Measurements from ENCODE around the gene CRISP3. TPM values are rescaled to one million over a fixed set of nuclear protein-coding genes. Genes with fewer than 3 reads are reported as not detected.

Gene CRISP3
- total RNA-seq, 1 experiment from 2014 or later, result 0.79 TPM

DNA sequence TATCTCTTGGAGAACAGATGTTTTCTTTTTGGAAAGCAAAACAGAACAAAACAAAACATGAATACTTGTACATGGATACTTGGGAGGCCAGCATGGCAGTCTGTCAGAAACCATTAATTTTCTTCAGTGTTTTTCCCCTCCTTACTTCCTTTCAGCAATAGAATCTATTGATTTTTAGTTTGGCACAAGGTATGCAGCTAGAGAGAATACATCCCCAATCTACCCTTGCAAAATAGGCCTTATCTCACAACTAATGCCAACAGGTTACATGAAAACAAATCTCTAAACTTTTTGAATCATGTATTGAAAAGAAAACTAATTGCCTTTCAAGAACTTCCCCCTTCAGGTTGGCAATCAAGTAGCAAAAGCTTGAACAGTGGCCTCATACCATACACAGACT, 40.1 kb upstream of the CRISP3 start:
- Histone ChIP-seq H3K79me2 (ENCODE audit: low read depth) (no peaks in the 10 kb centered on the region), H3K27ac (no peak overlapping the region), H3K27me3 (ENCODE audit: insufficient read depth, low read depth) (no peaks in the 10 kb centered on the region), H3K9me3 (ENCODE audit: insufficient read depth, low read depth) (no peaks in the 10 kb centered on the region), H3K36me3 (ENCODE audit: low read depth) (no peaks in the 10 kb centered on the region), H3K4me2 (no peak overlapping the region), H3F3A (ENCODE audit: insufficient read depth, low read depth) (no peaks in the 10 kb centered on the region), H3K4me3 (no peak overlapping the region), H4K20me1 (ENCODE audit: insufficient read depth) (no peaks in the 10 kb centered on the region), H3K4me1 (replicated peaks; ENCODE audit: insufficient read depth) (no peaks in the 10 kb centered on the region), H3K9me2 (ENCODE audit: insufficient read depth) (peaks cover 4% of the 10 kb centered on the region; the same call in 1 of the 2 replicates), H2AFZ (no peak overlapping the region)
- no TSS peak for BruUV-seq (replicated peaks)
- TF ChIP-seq EZH2 (IDR thresholded peaks at IDR 0.05; ENCODE audit: low read depth), result no peak
- ChIA-PET POLR2A (ENCODE audit: unreplicated experiment) (no interaction called here), CTCF (no interaction called here)
- intact Hi-C loops (cut with micrococcal nuclease; ENCODE audit: unreplicated experiment), result no loop called here
- no peak for DNase-seq

DNA sequence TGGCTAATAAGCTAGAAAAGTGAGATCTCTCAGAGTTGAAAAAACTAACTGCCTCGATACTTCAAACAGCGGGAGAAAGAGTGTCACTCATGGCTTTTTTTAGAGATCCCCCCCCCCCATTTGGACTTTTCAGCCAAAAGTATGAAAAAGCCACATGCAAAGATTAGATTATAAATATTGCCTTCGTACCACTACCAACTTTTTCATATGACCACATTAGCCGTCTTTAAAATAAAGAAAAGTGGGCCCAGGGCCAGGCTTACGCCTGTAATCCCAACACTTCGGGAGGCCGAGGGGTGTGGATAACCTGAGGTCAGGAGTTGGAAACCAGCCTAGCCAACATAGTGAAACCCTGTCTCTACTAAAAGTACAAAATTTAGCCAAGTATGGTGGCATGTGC, 38.5 kb upstream of the CRISP3 start:
- intact Hi-C loops (cut with micrococcal nuclease; ENCODE audit: unreplicated experiment), result no loop called here
- no TSS peak for BruUV-seq (replicated peaks)

DNA sequence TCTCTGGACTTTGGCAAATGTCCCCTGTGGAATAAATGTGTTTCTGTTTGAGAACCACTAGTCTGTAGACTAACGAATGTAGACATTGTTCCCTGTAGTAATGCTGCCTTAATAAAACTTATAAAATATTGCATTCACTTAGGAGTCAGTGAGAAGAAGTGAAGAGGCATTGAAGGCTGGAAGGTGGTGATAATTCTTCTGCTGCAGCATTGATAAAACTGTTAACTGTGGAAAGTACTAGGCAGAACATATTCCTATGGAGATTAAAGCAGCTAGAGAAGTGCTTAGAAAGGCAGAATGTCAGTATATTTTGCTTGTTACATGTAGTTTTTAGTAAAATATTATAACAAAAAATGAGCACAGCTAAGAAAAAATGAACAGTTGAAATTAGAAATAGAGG, 38.1 kb upstream of the CRISP3 start:
- Histone ChIP-seq H3K79me2 (ENCODE audit: low read depth) (no peaks in the 10 kb centered on the region), H3K27me3 (ENCODE audit: insufficient read depth, low read depth) (no peaks in the 10 kb centered on the region), H3K36me3 (ENCODE audit: low read depth) (no peaks in the 10 kb centered on the region), H3K4me1 (replicated peaks; ENCODE audit: insufficient read depth) (no peaks in the 10 kb centered on the region), H2AFZ (no peak overlapping the region), H3K4me2 (no peak overlapping the region), H4K20me1 (ENCODE audit: insufficient read depth) (no peaks in the 10 kb centered on the region), H3K4me3 (no peak overlapping the region), H3K9me3 (ENCODE audit: insufficient read depth, low read depth) (no peaks in the 10 kb centered on the region), H3K9me2 (ENCODE audit: insufficient read depth) (no peaks in the 10 kb centered on the region), H3F3A (ENCODE audit: insufficient read depth, low read depth) (no peaks in the 10 kb centered on the region), H3K27ac (no peak overlapping the region)
- ChIA-PET CTCF (no interaction called here), POLR2A (ENCODE audit: unreplicated experiment) (no interaction called here)
- BruUV-seq (replicated peaks), result no TSS peak
- intact Hi-C loops (cut with micrococcal nuclease; ENCODE audit: unreplicated experiment), result no loop called here
- DNase-seq, result no peak
- TF ChIP-seq, protein P1, sequence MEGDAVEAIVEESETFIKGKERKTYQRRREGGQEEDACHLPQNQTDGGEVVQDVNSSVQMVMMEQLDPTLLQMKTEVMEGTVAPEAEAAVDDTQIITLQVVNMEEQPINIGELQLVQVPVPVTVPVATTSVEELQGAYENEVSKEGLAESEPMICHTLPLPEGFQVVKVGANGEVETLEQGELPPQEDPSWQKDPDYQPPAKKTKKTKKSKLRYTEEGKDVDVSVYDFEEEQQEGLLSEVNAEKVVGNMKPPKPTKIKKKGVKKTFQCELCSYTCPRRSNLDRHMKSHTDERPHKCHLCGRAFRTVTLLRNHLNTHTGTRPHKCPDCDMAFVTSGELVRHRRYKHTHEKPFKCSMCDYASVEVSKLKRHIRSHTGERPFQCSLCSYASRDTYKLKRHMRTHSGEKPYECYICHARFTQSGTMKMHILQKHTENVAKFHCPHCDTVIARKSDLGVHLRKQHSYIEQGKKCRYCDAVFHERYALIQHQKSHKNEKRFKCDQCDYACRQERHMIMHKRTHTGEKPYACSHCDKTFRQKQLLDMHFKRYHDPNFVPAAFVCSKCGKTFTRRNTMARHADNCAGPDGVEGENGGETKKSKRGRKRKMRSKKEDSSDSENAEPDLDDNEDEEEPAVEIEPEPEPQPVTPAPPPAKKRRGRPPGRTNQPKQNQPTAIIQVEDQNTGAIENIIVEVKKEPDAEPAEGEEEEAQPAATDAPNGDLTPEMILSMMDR (conservative IDR thresholded peaks at IDR 0.05), result no peak
- TF ChIP-seq EZH2 (IDR thresholded peaks at IDR 0.05; ENCODE audit: low read depth), result no peak

More for the DNA sequence above, 38.5 kb upstream of the CRISP3 start:
- TF ChIP-seq EZH2 (IDR thresholded peaks at IDR 0.05; ENCODE audit: low read depth), result no peak
- TF ChIP-seq, protein P1 (conservative IDR thresholded peaks at IDR 0.05), result no peak
- Histone ChIP-seq H3K4me3 (no peak overlapping the region), H3F3A (ENCODE audit: insufficient read depth, low read depth) (no peaks in the 10 kb centered on the region), H3K4me2 (no peak overlapping the region), H3K9me3 (ENCODE audit: insufficient read depth, low read depth) (no peaks in the 10 kb centered on the region), H4K20me1 (ENCODE audit: insufficient read depth) (no peaks in the 10 kb centered on the region), H3K27me3 (ENCODE audit: insufficient read depth, low read depth) (no peaks in the 10 kb centered on the region), H3K27ac (no peak overlapping the region), H3K4me1 (replicated peaks; ENCODE audit: insufficient read depth) (no peaks in the 10 kb centered on the region), H3K9me2 (ENCODE audit: insufficient read depth) (peaks cover 1% of the 10 kb centered on the region; the same call in 1 of the 2 replicates), H2AFZ (no peak overlapping the region), H3K36me3 (ENCODE audit: low read depth) (no peaks in the 10 kb centered on the region), H3K79me2 (ENCODE audit: low read depth) (no peaks in the 10 kb centered on the region)
- ChIA-PET POLR2A (ENCODE audit: unreplicated experiment) (no interaction called here), CTCF (no interaction called here)
- DNase-seq, result no peak

DNA sequence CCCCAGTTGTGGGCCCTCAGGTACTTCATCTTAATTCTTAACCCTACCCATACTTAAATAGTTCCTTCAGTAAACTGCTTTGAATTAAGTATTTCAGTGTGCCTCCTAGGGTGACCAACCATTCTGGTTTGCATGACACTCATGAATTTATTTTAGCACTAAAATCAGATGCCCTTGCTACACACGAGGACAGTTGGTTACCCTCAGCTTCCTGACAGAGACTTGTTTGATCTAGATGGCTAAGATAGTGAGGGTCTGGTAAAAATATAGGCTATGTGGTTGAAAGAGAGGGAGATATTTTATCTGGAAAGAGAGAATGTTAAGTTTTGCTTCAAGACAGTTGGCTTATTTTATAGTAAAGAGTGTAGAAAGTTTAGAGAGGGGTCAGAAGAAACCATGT, 32.3 kb upstream of the CRISP3 start:
- Histone ChIP-seq H3K4me3 (no peak overlapping the region), H3K79me2 (ENCODE audit: low read depth) (no peaks in the 10 kb centered on the region), H3K4me2 (no peak overlapping the region), H3K27ac (no peak overlapping the region), H2AFZ (no peak overlapping the region), H3K9me3 (ENCODE audit: insufficient read depth, low read depth) (no peaks in the 10 kb centered on the region), H3K9me2 (ENCODE audit: insufficient read depth) (peaks cover 4% of the 10 kb centered on the region; the same call in 1 of the 2 replicates), H3K36me3 (ENCODE audit: low read depth) (no peaks in the 10 kb centered on the region), H3F3A (ENCODE audit: insufficient read depth, low read depth) (no peaks in the 10 kb centered on the region), H4K20me1 (ENCODE audit: insufficient read depth) (no peaks in the 10 kb centered on the region), H3K27me3 (ENCODE audit: insufficient read depth, low read depth) (no peaks in the 10 kb centered on the region), H3K4me1 (replicated peaks; ENCODE audit: insufficient read depth) (no peaks in the 10 kb centered on the region)
- DNase-seq, result no peak
- POLR2A ChIA-PET (ENCODE audit: unreplicated experiment), result no interaction called here
- CTCF ChIA-PET, result no interaction called here
- no TSS peak for BruUV-seq (replicated peaks)
- TF ChIP-seq, protein P1 (conservative IDR thresholded peaks at IDR 0.05), result no peak
- no peak for TF ChIP-seq EZH2 (IDR thresholded peaks at IDR 0.05; ENCODE audit: low read depth)
- intact Hi-C loops (cut with micrococcal nuclease; ENCODE audit: unreplicated experiment), result no loop called here
